Gastrocnemius medialis (tissue), 4 donors: ENCODE data around the gene NMRK1.

Source experiments
- CTCF ChIP-seq, 5 experiments: fragments of 450-650 bp in 3 of 5; fragments of 200-600 bp in 2 of 5; sonication (generic) in 2 of 5; IDR thresholded peaks in 4 of 5; conservative IDR thresholded peaks in 1 of 5; 1 replicate in 4 of 5; 2 replicates in 1 of 5; pipeline ENCODE4 v1.5.1; 2016 to 2019; ENCODE audit warnings: antibody characterized with exemption in 5 of 5, mild to moderate bottlenecking in 3 of 5, moderate library complexity in 3 of 5
- POLR2A ChIP-seq, 2 donors: fragments of 450-650 bp; IDR thresholded peaks; one replicate each; pipeline ENCODE4 v1.6.1; 2017; ENCODE audit warnings: antibody characterized with exemption in 2 of 2, mild to moderate bottlenecking in 2 of 2, moderate library complexity in 2 of 2

- TF ChIP-seq CTCF (IDR thresholded peaks at IDR 0.05 in 4 of 5, conservative IDR thresholded peaks at IDR 0.05 in 1 of 5) (no peak), POLR2A (IDR thresholded peaks at IDR 0.05) (no peak)
These were observed 34.1 kb downstream of the NMRK1 start for GRCh38 chr9:75053869-75054268.
